GM19023 (cell line): ENCODE data around the gene POU3F3.

Experiments used
- ATAC-seq: cut with Tn5 transposase; IDR thresholded peaks from one replicate; pipeline ENCODE4 v1.9.1; 2021; ENCODE audit warnings: mild to moderate bottlenecking, moderate library complexity; ENCODE audit not compliant: unreplicated experiment

The POU3F3 gene

GRCh38 chr2:104859766-104860450, 6.0 kb downstream of the POU3F3 start:
- no peak for ATAC-seq

- no peak for ATAC-seq
These were observed 6.5 kb downstream of the POU3F3 start for GRCh38 chr2:104860451-104860790.

GRCh38 chr2:104861351-104862057, 7.6 kb downstream of the POU3F3 start:
- no peak for ATAC-seq

GRCh38 chr2:104862058-104862941, 8.4 kb downstream of the POU3F3 start:
- ATAC-seq: no peak

GRCh38 chr2:104863146-104863467, 9.2 kb downstream of the POU3F3 start:
- ATAC-seq: no peak

- no peak for ATAC-seq
These were observed 9.8 kb downstream of the POU3F3 start for GRCh38 chr2:104863468-104864279.

GRCh38 chr2:104864280-104865095, 10.6 kb downstream of the POU3F3 start:
- ATAC-seq: no peak

- ATAC-seq: no peak
These were observed 11.2 kb downstream of the POU3F3 start for GRCh38 chr2:104865096-104865470.

- no peak for ATAC-seq
These were observed 12.4 kb downstream of the POU3F3 start for GRCh38 chr2:104866122-104866864.

GRCh38 chr2:104866883-104867812, 13.2 kb downstream of the POU3F3 start:
- no peak for ATAC-seq

- no peak for ATAC-seq
These were observed 14.0 kb downstream of the POU3F3 start for GRCh38 chr2:104867813-104868504.

- no peak for ATAC-seq
These were observed 14.6 kb downstream of the POU3F3 start for GRCh38 chr2:104868505-104868866.

- no peak for ATAC-seq
These were observed 16.4 kb downstream of the POU3F3 start for GRCh38 chr2:104870100-104870975.

GRCh38 chr2:104871649-104871971, 17.7 kb downstream of the POU3F3 start:
- ATAC-seq: no peak

- ATAC-seq: no peak
These were observed 18.3 kb downstream of the POU3F3 start for GRCh38 chr2:104871972-104872865.
